SU-DHL-6 (cell line): ENCODE data around the gene CDKAL1.

ENCODE experiments used
- H2AFZ ChIP-seq: fragments of 200-600 bp; sonication (generic); 2 replicates; pipeline ENCODE4 v1.6.1; 2014; ENCODE audit warnings: low read depth, mild to moderate bottlenecking, moderate library complexity, mixed read lengths, antibody characterized with exemption, low read length; ENCODE audit not compliant: severe bottlenecking
- H3F3A ChIP-seq: fragments of 200-600 bp; shearing (Covaris generic); 2 replicates; pipeline ENCODE4 v1.6.0; 2016; ENCODE audit warnings: antibody characterized with exemption, mild to moderate bottlenecking; ENCODE audit not compliant: insufficient read depth
- H3K27ac ChIP-seq: fragments of 200-600 bp; sonication (generic); 2 replicates; pipeline ENCODE4 v1.5.1; 2016; ENCODE audit warnings: low read depth, mild to moderate bottlenecking, low read length, moderate library complexity, mixed read lengths
- H3K27me3 ChIP-seq: fragments of 200-600 bp; sonication (generic), shearing (Covaris generic); 2 replicates; pipeline ENCODE4 v1.6.0; 2014; ENCODE audit warnings: mild to moderate bottlenecking, low read length
- H3K36me3 ChIP-seq: fragments of 200-600 bp; sonication (generic); 2 replicates; pipeline ENCODE4 v1.6.1; 2014; ENCODE audit warnings: mild to moderate bottlenecking, low read length, mixed read lengths
- H3K4me2 ChIP-seq: fragments of 300-600, 200-600 bp; shearing (Covaris generic), sonication (generic); 2 replicates; pipeline ENCODE4 v1.6.0; 2014; ENCODE audit warnings: low read length, low read depth, mild to moderate bottlenecking; ENCODE audit not compliant: poor library complexity, severe bottlenecking
- H3K4me3 ChIP-seq: fragments of 200-600 bp; sonication (generic); 2 replicates; pipeline ENCODE4 v1.5.1; 2014; ENCODE audit warnings: antibody characterized with exemption, low read length, mild to moderate bottlenecking, mixed read lengths; ENCODE audit not compliant: insufficient read depth, poor library complexity, severe bottlenecking
- H3K79me2 ChIP-seq: fragments of 200-600 bp; sonication (generic); 2 replicates; pipeline ENCODE4 v1.6.1; 2014; ENCODE audit warnings: mild to moderate bottlenecking, low read length, moderate library complexity; ENCODE audit not compliant: insufficient read depth
- H3K9ac ChIP-seq: fragments of 200-600 bp; sonication (generic); 2 replicates; pipeline ENCODE4 v1.7.0; 2014; ENCODE audit warnings: mild to moderate bottlenecking, low read length
- H3K9me2 ChIP-seq: fragments of 200-600 bp; sonication (generic); replicated peaks from 2 replicates; pipeline ENCODE4 v1.6.1; 2014; ENCODE audit warnings: low read length; ENCODE audit not compliant: insufficient read depth
- H3K9me3 ChIP-seq: fragments of 200-600 bp; sonication (generic); 2 replicates; pipeline ENCODE4 v1.6.1; 2014; ENCODE audit warnings: low read length, mixed read lengths; ENCODE audit not compliant: insufficient read depth
- H4K20me1 ChIP-seq: fragments of 200-600 bp; sonication (generic); 2 replicates; pipeline ENCODE4 v1.6.1; 2014; ENCODE audit warnings: low read depth, mild to moderate bottlenecking, antibody characterized with exemption, low read length, moderate library complexity, mixed read lengths
- EZH2phosphoT487 ChIP-seq: fragments of 200-600 bp; sonication (generic), shearing (Covaris generic); conservative IDR thresholded peaks from 2 replicates; pipeline ENCODE4 v1.6.1; 2018; ENCODE audit warnings: mild to moderate bottlenecking, antibody characterized with exemption, low read length, moderate library complexity, mixed read lengths
- TF ChIP-seq, protein P1 (sequence below): fragments of 200-600 bp; sonication (generic); IDR thresholded peaks from one replicate; pipeline ENCODE4 v1.5.1; 2017; ENCODE audit warnings: antibody characterized with exemption, mild to moderate bottlenecking, low read length, moderate library complexity; ENCODE audit not compliant: insufficient read depth, poor library complexity, severe bottlenecking

Gene CDKAL1

DNA sequence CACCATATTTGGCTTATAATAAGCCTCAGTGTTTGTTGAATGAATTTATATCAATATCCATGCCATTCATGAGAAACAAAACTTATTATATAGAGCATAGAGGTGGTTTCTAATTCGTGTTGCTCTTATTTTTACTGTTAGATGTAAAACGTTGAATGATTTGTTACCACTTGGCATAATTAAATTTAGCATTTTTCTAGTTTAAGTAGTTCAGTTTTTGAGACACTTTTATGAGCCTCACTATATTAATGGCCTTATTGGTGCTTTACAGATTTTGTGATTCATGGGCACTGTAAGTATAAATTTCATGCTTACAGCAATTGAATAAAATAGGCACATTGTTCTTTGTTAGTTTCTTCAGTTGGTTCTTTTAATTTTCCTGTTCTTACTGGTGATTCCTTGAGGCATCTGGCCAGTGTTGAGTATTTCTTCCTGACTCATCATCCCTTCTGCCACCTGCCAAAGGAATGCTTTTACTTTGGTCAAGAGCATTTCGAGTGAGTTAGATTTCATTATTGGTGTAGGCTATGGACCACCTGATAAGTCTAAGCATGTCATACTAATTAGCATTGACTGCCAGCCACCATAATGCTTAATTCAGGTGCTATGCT lies 34.8 kb downstream of the CDKAL1 start:
- Histone ChIP-seq H3K4me3 (no peak overlapping the region), H3F3A (peaks cover 15% of the 10 kb centered on the region), H4K20me1 (peaks cover 17% of the 10 kb centered on the region), H3K4me2 (no peak overlapping the region), H3K27ac (no peak overlapping the region), H3K79me2 (peaks cover 43% of the 10 kb centered on the region), H2AFZ (no peak overlapping the region), H3K9me3 (no peaks in the 10 kb centered on the region), H3K9me2 (no peaks in the 10 kb centered on the region), H3K27me3 (no peaks in the 10 kb centered on the region), H3K36me3 (peaks cover 11% of the 10 kb centered on the region), H3K9ac (no peak overlapping the region)
- TF ChIP-seq EZH2phosphoT487, result no peak
- TF ChIP-seq, protein P1, sequence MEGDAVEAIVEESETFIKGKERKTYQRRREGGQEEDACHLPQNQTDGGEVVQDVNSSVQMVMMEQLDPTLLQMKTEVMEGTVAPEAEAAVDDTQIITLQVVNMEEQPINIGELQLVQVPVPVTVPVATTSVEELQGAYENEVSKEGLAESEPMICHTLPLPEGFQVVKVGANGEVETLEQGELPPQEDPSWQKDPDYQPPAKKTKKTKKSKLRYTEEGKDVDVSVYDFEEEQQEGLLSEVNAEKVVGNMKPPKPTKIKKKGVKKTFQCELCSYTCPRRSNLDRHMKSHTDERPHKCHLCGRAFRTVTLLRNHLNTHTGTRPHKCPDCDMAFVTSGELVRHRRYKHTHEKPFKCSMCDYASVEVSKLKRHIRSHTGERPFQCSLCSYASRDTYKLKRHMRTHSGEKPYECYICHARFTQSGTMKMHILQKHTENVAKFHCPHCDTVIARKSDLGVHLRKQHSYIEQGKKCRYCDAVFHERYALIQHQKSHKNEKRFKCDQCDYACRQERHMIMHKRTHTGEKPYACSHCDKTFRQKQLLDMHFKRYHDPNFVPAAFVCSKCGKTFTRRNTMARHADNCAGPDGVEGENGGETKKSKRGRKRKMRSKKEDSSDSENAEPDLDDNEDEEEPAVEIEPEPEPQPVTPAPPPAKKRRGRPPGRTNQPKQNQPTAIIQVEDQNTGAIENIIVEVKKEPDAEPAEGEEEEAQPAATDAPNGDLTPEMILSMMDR, result no peak

DNA sequence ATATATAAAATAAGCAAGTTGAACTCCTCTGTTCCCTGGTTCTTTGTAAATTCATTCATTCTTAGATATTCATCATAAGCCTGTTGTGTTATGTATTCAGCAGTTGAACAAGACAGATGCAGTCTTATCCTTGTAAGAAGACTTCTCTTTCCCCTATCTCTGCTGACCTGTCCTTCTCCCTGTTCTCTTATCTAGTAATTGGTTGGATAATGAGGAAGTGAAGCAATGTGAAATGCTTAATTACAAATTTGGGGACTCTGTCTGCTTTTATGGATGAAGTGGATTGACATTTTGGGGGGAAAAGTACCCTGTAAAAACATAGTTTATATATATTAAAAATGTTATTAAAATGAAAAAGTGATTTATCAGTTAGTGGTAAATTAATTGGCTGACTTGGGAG lies 37.0 kb downstream of the CDKAL1 start:
- Histone ChIP-seq H3K9me3 (no peaks in the 10 kb centered on the region), H3F3A (no peaks in the 10 kb centered on the region; the same call in 1 of the 2 replicates), H3K9me2 (no peaks in the 10 kb centered on the region), H3K27ac (no peak overlapping the region), H3K9ac (no peak overlapping the region), H2AFZ (no peak overlapping the region), H3K4me3 (no peak overlapping the region), H3K27me3 (no peaks in the 10 kb centered on the region), H3K79me2 (peaks cover 27% of the 10 kb centered on the region), H4K20me1 (peaks cover 4% of the 10 kb centered on the region; the same call in 1 of the 2 replicates), H3K4me2 (no peak overlapping the region), H3K36me3 (peaks cover 10% of the 10 kb centered on the region)
- TF ChIP-seq EZH2phosphoT487, result no peak
- TF ChIP-seq, protein P1, result no peak

DNA sequence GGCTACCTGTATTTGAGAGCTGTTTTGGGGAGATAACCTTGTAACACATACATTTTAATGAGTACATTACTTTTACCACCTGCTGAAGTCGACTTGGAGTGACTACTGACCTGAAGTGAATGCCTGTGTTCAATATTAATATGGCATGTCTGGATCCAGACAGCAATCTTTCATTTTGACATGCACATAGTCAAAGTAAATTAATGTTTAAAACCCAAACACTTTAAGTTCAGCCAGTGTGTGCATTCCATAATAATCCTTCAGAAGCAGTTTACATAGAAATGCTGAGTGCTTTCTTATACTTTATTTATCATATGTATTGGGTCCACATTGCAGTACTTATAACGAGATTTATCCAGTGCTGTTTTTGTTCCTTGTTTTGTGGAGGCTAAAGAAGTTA lies 38.0 kb downstream of the CDKAL1 start:
- Histone ChIP-seq H3K27me3 (no peaks in the 10 kb centered on the region), H3K36me3 (peaks cover 15% of the 10 kb centered on the region), H3K79me2 (peaks cover 17% of the 10 kb centered on the region), H3K4me2 (no peak overlapping the region), H2AFZ (no peak overlapping the region), H3K9me3 (no peaks in the 10 kb centered on the region), H3K27ac (no peak overlapping the region), H3K4me3 (no peak overlapping the region), H4K20me1 (no peaks in the 10 kb centered on the region; the same call in 1 of the 2 replicates), H3K9ac (no peak overlapping the region), H3K9me2 (no peaks in the 10 kb centered on the region), H3F3A (no peaks in the 10 kb centered on the region; the same call in 1 of the 2 replicates)
- TF ChIP-seq EZH2phosphoT487, result no peak
- TF ChIP-seq, protein P1, result no peak
